HG03196 (cell line): ENCODE data around the gene SRI.

Experiments used
- ATAC-seq: cut with Tn5 transposase; IDR thresholded peaks from one replicate; pipeline ENCODE4 v1.9.1; 2021; ENCODE audit not compliant: unreplicated experiment

The SRI gene

DNA sequence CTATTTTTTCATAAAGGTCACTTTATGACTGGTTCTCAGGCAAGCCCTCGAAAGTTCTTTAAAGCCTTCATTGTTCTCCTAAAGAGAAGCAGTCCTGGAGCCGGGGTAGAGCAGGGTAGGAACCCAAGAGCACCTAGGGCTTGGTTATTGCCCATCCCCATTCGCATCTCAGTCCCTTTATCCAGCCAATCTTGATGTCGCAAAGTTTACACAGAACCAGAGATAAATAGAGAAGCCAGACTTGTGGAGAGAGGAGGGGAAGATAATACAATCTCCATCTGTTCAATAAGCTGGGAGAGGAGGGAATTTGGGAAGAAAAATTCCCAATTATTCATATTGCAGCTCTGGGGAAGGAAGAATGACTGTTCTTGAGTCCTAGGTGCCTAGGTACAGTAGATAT is 6.4 kb upstream of the SRI start:
- no peak for ATAC-seq

DNA sequence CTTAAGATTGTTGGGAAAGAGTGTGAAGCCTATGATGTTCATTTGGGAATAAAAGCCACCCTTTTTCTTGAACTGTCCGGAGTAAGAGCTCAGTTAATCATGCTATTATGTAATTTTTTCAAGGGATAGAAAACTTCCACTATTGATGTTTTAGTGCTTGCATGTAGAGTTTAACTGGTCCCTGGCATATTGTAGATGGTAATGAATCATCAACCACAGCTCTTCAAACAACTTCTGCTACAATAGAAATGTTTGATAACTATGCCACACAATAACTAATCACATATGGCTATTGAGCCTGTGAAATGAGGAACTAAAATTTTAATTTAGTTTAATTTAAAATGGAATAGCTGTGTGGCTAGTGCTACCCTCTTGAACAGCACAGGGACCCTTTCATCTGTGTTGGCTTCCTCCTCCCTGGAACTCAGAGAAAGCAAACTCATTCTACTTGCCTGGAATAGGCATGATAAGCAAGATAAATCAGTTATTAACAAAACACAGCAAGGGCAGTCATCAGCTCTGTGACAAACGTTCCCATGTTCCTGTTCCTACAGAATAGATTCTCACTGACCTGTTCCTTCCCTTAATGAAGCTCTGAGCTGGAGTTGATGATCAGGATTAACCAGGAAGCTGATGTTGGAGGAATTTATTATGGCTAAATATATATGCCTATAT is 4.9 kb upstream of the SRI start:
- no peak for ATAC-seq

DNA sequence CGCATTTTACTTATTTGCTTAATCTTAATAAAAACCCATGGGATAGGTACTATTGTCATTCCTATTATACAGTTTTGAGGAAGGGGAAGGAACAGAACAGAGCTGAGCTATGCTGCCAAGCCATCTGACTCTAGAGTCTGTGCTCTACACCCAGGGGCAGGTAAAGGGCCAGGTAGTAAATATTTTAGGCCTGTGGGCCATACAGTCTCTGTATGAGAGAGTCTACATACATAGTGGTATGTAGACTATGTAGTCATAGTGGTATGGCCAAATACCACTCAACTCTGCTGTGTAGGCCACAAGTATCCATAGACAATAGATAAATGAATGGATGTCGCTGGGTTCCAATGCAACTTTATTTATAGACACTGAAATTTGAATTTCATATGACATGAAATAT is 3.4 kb upstream of the SRI start:
- ATAC-seq, result no peak

DNA sequence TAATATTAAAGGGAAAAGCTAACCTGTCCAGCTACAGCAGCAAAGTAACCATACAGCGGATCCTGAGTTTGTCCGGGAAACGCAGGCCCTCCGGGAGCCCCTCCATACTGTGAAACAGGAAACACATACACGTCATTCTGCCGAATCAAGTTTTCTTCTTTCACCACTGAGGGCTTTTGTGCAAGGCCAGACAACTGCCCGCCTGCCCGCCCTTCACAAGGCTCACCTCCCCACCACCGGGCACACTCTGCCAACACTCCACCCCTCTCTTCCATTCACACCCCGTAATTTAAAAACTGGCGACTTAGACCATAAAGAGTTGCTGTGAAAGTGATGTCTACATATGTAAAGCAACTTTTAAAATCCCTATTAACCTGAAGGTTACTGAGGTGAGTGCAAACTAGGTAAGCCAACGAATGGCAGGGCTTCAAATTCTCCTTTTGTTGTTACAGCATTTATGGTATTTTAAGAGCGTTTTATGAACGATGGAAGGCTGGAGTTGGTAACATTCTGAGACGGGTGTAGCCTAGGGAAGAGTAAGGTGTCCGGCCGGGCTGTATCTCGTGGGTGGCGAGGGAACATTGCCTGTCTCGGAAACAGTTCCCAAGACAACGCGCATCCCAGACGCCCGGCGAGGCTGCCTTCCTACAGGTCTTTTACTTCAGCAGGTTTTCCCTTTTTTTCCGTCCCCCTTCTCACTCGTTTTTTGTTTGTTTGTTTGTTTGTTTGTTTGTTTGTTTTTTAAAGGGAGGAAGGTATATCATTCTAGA is 817 bp downstream of the SRI start:
- peak; percentile 34 for ATAC-seq

DNA sequence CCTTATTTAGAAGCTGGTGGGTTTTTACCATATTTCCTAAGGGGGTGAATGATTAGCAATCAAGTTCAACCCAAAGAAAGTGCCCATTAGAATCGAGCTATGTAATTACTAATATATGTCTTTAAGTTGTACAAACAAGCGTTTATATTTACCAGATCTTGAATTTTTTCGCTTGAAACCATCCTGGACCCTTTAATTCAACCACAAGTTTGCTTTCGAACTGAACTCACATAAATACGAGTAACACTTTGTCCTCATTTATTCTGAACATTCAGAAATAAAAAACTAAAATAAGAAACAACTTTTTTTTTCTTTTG is 1.5 kb downstream of the SRI start:
- no peak for ATAC-seq

DNA sequence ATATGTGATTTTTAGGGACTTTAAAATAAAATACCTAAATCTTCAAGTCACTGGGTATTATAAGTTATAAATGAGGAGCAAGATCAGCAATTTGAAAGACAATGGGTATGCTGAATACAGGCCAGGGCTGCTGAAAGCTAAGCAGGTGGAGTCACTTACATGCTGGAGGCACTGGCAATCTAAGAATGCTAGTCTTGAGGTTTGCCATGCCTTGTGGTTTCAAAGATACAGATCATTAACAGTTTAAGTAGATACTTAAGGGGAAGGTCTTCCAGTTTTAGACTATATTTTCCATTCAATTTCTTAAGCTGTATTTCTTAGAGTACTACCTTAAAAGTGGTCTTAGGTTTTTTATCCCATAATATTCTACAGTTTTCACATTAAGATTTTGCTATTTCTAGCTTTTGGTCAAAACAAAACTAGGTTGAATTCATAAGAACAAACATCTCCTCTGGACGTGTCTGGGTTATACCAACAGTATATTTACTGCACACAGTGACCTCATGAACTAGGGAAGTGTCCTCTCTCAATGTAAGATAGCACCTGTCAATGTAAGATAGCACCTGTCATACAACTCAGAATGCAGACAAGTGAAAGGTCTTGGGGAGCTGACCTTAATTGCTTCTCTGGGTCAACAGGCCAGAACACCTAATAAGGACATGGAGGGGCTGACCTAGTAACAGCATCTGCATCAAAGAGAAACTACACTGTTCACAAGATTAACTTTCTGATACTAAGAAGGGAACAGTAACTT is 2.0 kb downstream of the SRI start:
- ATAC-seq, result peak; percentile 84

DNA sequence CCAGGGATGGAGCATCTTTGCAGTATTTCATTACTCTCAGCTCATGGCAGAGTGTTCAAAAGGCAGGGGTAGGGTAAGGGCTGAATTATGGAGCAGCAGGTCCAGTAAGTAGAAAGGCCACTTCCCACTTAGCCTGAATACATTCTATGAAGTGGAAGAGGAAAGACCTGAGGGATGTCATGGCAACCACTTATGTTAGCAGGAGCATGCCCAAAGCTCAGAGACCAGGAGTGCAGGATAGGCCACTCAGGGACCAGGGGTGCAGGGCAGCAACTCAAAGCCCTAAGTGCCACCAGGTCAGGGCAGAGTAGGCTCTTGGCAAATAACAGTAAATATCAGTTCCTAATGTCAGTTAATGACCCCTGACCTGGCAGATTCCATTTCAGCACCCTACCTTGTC is 3.6 kb downstream of the SRI start:
- no peak for ATAC-seq

DNA sequence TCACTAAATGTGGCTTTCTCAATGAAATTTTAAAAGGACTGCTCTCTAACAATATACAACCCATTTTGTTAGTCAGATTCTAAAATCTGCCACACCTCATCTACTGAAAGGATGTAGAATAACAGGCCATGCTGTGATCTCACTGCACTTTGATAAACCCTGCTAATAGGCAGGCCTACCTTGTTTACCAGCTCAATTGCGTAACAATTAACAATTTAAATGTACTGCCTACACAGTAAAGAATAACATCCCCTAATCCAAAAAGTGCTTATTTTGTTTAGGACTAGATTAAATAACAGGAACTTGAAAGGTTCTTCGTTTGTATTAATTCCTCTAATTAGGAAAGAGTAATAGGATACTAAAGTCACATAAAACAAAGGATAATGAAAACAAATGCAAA is 4.5 kb downstream of the SRI start:
- no peak for ATAC-seq

DNA sequence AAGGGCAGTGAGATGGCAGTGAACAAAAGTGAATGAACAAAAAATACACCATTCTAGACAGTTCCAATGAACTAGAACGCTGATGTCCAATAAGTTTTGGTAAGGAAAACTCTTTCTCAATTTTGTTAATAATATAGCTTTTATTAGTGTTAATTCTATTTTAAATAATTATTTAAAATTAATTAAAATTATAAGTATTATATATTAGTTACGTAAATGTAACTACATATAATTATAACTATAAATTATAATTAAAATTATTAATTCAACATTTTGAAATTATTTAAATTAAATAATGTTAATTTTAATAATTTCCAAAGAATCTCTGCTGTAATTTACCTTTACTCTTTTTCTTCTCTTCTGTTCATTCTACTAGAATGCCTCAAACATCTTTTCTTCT is 5.4 kb downstream of the SRI start:
- no peak for ATAC-seq

DNA sequence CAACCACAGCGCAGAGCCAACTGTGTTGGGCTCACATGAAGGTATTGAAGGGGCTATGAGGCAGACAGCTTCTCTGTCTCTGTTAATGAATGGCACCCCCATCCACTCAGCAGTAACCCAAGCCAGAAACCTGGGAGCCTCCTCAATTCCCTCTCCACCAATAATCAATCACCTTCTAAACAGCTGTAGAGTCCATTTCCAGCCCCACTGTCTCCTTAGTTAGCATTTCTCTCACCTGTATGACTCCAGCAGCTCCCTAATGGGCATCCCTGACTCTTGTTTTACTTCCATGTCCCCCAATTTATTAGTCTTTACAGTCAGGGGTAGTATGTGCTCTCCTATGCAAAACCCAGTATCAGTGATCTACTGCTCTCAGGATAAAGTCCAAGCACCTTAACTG is 6.9 kb downstream of the SRI start:
- no peak for ATAC-seq

DNA sequence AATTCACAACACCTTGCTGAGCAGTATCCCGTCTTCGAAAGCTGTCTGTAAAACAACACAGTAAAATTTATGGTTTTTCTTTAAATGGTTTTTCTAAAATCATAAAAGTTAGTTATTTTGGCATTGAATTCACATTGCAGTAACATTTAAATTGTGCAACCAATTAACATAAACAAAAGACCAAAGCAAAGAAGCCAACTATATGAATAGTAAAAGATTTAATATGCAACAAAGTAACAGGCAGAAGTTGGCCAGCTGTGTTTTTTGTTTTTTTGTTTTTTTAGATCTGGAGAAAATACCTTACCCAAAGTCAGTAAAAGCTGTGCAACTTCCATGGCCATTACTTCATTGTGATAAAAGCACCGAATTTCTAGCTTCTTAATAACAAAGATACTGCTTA is 11.3 kb downstream of the SRI start:
- ATAC-seq, result no peak

DNA sequence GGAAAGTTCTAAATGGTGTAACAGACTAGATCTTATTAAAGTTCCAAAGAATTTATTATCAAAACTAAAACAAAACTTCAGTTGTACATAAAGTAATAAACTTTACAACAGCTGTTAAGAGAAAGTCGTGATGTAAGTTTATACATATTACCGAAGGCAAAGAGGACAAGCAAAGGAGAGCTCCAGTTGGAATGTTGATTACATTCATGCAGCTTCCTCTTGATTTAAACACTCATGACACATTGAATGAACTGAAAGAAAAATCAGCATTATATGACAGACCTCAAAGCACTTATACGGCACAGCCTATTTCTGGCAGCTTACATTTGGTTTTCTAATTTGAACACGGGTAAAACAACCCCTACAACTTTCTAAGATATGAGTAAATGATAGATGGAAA is 13.6 kb downstream of the SRI start:
- no peak for ATAC-seq

DNA sequence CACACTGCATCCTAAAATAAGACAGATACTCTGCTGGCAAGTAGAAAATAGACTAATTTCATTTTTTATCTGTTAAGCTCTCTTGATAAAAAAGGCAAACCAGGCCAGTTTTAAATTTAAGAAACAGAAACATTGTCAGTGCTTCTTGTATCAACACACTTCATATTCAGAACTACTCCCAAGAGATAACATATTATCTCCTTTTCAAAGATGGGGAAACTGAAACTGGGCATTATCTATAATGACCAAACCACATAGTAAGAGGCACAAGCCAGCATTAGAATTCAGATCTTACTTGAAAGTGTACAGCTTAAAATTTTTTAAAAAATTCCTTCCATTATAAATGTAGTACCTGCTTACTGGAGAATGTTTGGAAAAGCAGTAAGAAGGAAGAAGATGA is 14.7 kb downstream of the SRI start:
- ATAC-seq, result no peak

DNA sequence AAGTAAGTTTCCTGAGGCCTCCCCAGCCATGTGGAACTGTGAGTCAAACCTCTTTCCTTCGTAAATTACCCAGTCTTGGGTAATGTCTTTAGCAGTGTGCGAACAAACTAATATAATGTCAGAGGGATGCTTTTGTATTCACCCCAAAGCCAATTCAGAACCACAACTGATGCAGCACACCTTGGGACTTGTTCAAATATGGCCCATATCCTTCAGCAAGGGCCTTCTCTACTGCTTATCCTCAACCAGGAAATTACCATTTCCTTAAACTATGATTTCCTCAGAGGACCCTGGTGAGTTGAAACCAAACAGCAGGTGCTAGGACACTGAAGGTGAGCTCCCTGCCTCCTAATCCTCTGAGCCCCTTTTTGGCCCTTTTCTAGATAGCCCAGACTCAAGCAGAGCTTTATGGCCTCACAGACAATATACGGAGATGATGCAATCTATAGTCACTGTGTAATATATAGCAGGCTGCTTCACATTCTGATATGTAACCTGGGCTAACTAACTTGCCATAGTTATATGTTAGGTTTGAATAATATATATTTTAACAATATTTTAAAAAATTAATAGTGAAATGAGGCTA is 15.2 kb downstream of the SRI start:
- no peak for ATAC-seq

DNA sequence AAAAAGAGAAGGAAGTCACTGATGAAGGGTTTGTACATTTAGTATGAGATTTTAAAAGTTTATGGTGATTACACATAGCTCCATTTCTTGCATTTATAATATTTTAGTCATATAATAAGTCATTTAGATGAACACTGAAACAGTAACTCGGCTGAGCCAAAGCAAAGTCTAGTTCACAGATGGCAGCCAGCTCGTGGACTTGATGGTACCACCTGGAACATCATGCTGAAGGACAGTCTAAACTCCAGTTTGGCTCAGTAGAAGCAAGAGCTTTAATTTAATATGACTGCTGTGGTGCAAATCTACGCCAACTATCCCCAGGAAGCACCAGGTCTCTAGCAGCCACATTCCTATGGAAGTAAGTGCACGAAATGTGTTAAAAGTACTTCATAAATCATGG is 16.4 kb downstream of the SRI start:
- no peak for ATAC-seq

DNA sequence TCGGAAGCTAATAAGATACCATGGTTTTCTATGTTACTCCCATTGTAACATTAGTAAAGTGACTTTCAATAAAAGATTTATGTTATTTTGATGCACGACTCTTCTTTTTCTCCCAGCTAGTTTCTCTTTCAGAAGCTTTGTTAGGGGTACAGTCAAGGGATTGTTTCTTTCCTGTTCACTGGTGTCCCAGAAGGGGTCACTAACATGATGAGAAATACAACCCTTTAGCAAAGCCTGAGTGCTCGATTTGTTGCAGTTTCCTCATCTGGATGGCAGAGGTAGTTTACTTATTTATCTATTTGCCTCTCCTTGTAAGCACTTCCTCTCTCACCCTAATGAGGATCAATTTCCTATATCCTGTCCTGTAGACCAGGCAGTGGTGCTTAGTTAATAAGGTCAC is 17.0 kb downstream of the SRI start:
- no peak for ATAC-seq

DNA sequence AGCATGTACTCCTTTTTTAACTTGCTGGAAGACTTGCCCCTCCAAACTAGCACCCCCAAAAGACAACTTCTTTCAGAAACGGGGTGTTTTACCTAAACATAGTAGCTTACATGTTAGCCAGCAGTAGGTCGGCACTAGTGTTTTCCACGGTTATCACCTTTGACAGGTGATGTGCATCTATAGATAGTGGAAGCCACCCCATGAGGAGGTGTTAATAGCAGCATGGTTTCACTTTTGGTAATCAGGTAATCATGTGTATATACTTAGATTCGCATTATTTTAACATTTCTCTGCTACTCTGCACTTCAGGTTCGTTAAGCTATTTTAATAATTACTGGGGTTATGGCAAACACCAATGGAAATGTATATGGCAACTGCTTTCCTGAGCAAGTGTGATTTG is 17.6 kb downstream of the SRI start:
- ATAC-seq, result no peak

DNA sequence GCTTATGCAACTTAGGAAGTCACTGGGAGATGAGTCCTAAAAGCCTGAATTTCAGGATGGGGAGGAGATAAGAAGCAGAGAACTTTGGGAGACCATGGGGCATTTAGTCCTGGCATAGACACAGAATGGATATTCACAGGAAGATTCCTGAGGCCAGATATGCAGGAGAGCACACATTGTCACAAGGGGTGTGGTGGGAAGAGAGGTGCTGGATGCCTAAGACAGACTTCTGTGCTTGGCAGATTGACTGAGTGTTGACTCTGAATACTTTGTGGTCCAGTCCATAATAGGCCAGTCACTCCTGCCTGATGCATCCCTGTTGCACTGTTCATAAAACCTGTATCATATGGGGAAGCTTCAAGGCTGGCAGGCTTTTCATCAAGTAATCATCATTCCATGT is 18.5 kb downstream of the SRI start:
- ATAC-seq, result no peak

DNA sequence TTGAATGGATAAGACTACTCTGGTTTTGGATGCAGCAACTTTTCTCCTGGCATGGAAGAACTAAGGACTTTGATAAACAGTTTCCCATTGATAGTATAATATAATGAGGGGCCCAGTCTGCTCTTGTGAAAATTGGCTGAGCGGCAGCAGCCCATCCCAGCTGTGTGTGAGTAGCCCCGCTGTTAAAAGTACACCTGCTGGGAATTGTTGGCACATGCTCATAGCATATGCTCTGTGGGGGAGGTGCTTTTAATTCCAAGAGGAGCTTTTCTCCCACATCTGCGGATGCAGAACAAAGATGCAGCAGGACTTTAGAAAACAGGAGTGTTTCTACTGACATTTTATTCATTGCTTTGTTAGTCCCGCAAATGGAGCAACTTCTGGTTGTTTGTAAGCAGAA is 19.0 kb downstream of the SRI start:
- no peak for ATAC-seq

DNA sequence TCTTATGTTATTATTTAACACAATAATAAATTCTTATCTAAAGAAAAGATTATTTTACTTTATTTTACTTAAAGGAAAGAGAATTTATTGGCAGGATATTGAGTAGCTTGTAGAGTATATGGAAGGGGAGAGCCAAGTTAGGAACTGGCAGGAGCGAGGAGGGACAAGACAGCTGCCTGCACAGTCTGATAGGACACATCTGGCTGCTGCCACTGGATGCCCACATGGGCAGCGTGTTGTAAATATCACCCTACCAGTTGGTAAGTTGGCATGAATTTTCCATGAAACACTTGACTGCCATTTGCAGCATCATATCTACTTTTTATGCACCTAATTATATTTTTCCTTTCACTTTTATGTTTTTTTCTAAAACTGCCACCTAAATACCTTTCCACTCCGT is 19.6 kb downstream of the SRI start:
- ATAC-seq, result no peak

DNA sequence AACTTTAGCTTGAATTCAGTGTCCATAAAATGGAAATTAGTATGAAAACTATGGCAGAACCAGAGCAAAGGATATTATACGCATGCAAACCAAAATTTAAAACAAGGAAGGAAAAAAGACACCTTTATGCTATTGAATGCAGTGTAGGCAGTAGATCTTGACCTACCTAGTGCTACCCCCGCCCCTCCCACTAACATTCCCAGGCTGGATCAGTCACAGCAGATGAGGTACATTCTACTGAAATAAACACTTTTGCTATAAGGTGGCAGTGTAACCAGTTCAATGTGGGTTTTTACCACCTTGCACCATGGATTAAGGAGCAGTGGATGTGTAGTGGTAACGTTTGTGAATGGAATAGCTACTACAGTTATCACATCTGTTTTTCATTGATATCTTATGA is 27.9 kb downstream of the SRI start:
- no peak for ATAC-seq

DNA sequence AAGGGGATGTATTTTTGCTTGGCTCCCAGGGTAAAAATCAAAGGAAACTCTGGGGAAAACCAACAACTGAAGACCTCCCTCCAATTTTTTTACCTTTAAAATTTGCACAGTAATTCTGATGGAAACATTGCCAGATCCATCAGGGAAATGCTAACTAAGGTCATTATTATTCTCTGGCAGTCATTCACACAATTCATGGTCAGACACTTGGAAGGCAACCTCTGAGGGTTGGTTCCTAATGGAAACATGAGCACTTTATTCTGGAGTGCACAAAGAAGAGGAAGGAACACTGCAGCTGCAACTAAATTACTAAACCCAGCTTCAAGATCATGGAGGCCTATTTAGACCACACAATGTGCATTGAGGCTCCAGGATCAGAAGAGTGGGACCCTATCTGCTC is 34.2 kb downstream of the SRI start:
- no peak for ATAC-seq
